SK-N-SH treated with all-trans-retinoic acid at 6 μM for 48 hours (cell line): ENCODE results near the gene GPER1.

Experiments
- ATAC-seq: fragments of 200-7000 bp; cut with Tn5 transposase; 3 replicates; pipeline ENCODE4 v1.9.1; 2020; ENCODE audit warnings: mild to moderate bottlenecking, moderate library complexity
- ARNTL ChIP-seq: fragments of 450-650 bp; formaldehyde crosslinking; IDR thresholded peaks from 2 replicates; pipeline ENCODE4 v1.5.0; 2020; ENCODE audit warnings: low read depth, mild to moderate bottlenecking, moderate library complexity, borderline replicate concordance
- BACH2 ChIP-seq: fragments of 250-450 bp; sonication (Bioruptor Pico); IDR thresholded peaks from 2 replicates; pipeline ENCODE4 v1.9.0; 2021; ENCODE audit warnings: mild to moderate bottlenecking, borderline replicate concordance
- CSDC2 ChIP-seq: fragments of 250-450 bp; sonication (Bioruptor Pico); IDR thresholded peaks from 2 replicates; pipeline ENCODE4 v1.5.0; 2020; ENCODE audit warnings: mild to moderate bottlenecking, moderate library complexity
- ESRRG ChIP-seq: fragments of 250-450 bp; sonication (Bioruptor Pico); IDR thresholded peaks from 2 replicates; pipeline ENCODE4 v1.6.1; 2021; ENCODE audit warnings: mild to moderate bottlenecking
- GLIS3 ChIP-seq: fragments of 250-450 bp; sonication (Bioruptor Pico); IDR thresholded peaks from 2 replicates; pipeline ENCODE4 v1.5.0; 2020; ENCODE audit warnings: mild to moderate bottlenecking, moderate library complexity
- ISL1 ChIP-seq: fragments of 250-450 bp; sonication (Bioruptor Pico); IDR thresholded peaks from 2 replicates; pipeline ENCODE4 v2.1.2; 2022; ENCODE audit warnings: mild to moderate bottlenecking, moderate library complexity
- OSR1 ChIP-seq: fragments of 250-450 bp; sonication (Bioruptor Pico); IDR thresholded peaks from 2 replicates; pipeline ENCODE4 v1.8.0; 2022; ENCODE audit warnings: moderate library complexity, mild to moderate bottlenecking, inconsistent platforms
- POU6F1 ChIP-seq: fragments of 250-450 bp; sonication (Bioruptor Pico); IDR thresholded peaks from 2 replicates; pipeline ENCODE4 v1.8.0; 2021; ENCODE audit warnings: low read depth, mild to moderate bottlenecking, moderate library complexity, borderline replicate concordance
- PPARA ChIP-seq: fragments of 250-450 bp; sonication (Bioruptor Pico); IDR thresholded peaks from 2 replicates; pipeline ENCODE4 v1.5.0; 2020; ENCODE audit warnings: mild to moderate bottlenecking, borderline replicate concordance
- RARB ChIP-seq: fragments of 250-450 bp; sonication (Bioruptor Pico); IDR thresholded peaks from 2 replicates; pipeline ENCODE4 v1.8.0; 2021; ENCODE audit warnings: mild to moderate bottlenecking, moderate library complexity
- SNAI2 ChIP-seq: fragments of 250-450 bp; sonication (Bioruptor Pico); IDR thresholded peaks from 2 replicates; pipeline ENCODE4 v1.5.0; 2020; ENCODE audit warnings: mild to moderate bottlenecking, moderate library complexity
- TCF4 ChIP-seq: fragments of 250-450 bp; sonication (Bioruptor Pico); IDR thresholded peaks from 2 replicates; pipeline ENCODE4 v1.8.0; 2021; ENCODE audit warnings: mild to moderate bottlenecking, moderate library complexity, borderline replicate concordance
- TOX ChIP-seq: fragments of 250-450 bp; sonication (Bioruptor Pico); IDR thresholded peaks from 2 replicates; pipeline ENCODE4 v1.8.0; 2021; ENCODE audit warnings: mild to moderate bottlenecking, moderate library complexity, borderline replicate concordance
- TSHZ2 ChIP-seq: fragments of 250-450 bp; sonication (Bioruptor Pico); IDR thresholded peaks from 2 replicates; pipeline ENCODE4 v1.5.0; 2020; ENCODE audit warnings: mild to moderate bottlenecking, moderate library complexity
- ZC3H10 ChIP-seq: fragments of 250-450 bp; sonication (Bioruptor Pico); IDR thresholded peaks from 2 replicates; pipeline ENCODE4 v1.5.1; 2021; ENCODE audit warnings: mild to moderate bottlenecking, moderate library complexity
- ZFP3 ChIP-seq: fragments of 250-450 bp; sonication (Bioruptor Pico); IDR thresholded peaks from 2 replicates; pipeline ENCODE4 v1.5.0; 2020; ENCODE audit warnings: mild to moderate bottlenecking, moderate library complexity
- ZFP30 ChIP-seq: fragments of 450-650 bp; formaldehyde crosslinking; IDR thresholded peaks from 2 replicates; pipeline ENCODE4 v1.5.0; 2022; ENCODE audit warnings: mild to moderate bottlenecking, moderate library complexity
- ZNF565 ChIP-seq: fragments of 450-650 bp; formaldehyde crosslinking; conservative IDR thresholded peaks from 2 replicates; pipeline ENCODE4 v1.5.0; 2020; ENCODE audit warnings: low read depth, mild to moderate bottlenecking, moderate library complexity
- ZNF70 ChIP-seq: fragments of 450-650 bp; formaldehyde crosslinking; IDR thresholded peaks from 2 replicates; pipeline ENCODE4 v1.5.0; 2020; ENCODE audit warnings: mild to moderate bottlenecking, moderate library complexity
- TF ChIP-seq, protein P1 (sequence below): fragments of 250-450 bp; sonication (Bioruptor Pico); IDR thresholded peaks from 2 replicates; pipeline ENCODE4 v1.5.1; 2021; ENCODE audit warnings: mild to moderate bottlenecking, moderate library complexity
- TF ChIP-seq, protein P2 (sequence below): fragments of 250-450 bp; sonication (Bioruptor Pico); IDR thresholded peaks from 2 replicates; pipeline ENCODE4 v1.5.1; 2020; ENCODE audit warnings: low read depth, mild to moderate bottlenecking, moderate library complexity

The GPER1 gene

DNA sequence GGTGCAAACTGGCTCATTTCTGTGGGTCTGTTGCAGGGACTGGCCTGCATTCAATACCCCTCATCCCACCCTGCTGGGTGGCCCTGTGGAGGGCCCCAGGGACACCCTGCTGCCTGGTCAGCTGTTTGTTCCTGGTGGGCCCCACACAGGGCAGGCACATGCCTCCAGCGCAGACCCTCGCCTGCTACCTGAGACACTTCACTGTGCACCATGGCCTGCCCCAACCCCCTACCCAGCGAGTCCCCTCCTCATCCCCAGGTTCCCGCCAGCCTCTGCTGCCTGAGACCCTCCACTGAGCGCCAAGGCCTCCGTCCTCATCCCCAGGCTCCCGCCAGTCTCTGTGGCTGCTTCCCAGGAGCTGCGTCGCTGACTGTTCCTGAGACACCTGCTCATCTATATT lies 26.7 kb upstream of the GPER1 start:
- ATAC-seq: no peak

GRCh38 chr7:1062296-1063294 lies 25.3 kb upstream of the GPER1 start:
- no peak for ATAC-seq
- no peak for TF ChIP-seq RARB (CRISPR knock-in tag)
- TF ChIP-seq ZFP30 (CRISPR knock-in tag): no peak
- no peak for TF ChIP-seq TOX (CRISPR knock-in tag)
- TF ChIP-seq TCF4 (CRISPR knock-in tag): no peak
- no peak for TF ChIP-seq ZNF565 (CRISPR knock-in tag)
- no peak for TF ChIP-seq BACH2 (CRISPR knock-in tag)
- TF ChIP-seq ESRRG (CRISPR knock-in tag): no peak
- no peak for TF ChIP-seq SNAI2
- no peak for TF ChIP-seq TSHZ2
- TF ChIP-seq ISL1 (CRISPR knock-in tag): no peak
- TF ChIP-seq CSDC2 (CRISPR knock-in tag): no peak
- TF ChIP-seq GLIS3 (CRISPR knock-in tag): no peak
- no peak for TF ChIP-seq PPARA (CRISPR knock-in tag)
- TF ChIP-seq, protein P1, sequence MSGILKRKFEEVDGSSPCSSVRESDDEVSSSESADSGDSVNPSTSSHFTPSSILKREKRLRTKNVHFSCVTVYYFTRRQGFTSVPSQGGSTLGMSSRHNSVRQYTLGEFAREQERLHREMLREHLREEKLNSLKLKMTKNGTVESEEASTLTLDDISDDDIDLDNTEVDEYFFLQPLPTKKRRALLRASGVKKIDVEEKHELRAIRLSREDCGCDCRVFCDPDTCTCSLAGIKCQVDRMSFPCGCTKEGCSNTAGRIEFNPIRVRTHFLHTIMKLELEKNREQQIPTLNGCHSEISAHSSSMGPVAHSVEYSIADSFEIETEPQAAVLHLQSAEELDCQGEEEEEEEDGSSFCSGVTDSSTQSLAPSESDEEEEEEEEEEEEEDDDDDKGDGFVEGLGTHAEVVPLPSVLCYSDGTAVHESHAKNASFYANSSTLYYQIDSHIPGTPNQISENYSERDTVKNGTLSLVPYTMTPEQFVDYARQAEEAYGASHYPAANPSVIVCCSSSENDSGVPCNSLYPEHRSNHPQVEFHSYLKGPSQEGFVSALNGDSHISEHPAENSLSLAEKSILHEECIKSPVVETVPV (CRISPR knock-in tag): no peak
- TF ChIP-seq ZC3H10 (CRISPR knock-in tag): no peak
- TF ChIP-seq, protein P2, sequence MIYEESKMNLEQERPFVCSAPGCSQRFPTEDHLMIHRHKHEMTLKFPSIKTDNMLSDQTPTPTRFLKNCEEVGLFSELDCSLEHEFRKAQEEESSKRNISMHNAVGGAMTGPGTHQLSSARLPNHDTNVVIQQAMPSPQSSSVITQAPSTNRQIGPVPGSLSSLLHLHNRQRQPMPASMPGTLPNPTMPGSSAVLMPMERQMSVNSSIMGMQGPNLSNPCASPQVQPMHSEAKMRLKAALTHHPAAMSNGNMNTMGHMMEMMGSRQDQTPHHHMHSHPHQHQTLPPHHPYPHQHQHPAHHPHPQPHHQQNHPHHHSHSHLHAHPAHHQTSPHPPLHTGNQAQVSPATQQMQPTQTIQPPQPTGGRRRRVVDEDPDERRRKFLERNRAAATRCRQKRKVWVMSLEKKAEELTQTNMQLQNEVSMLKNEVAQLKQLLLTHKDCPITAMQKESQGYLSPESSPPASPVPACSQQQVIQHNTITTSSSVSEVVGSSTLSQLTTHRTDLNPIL (CRISPR knock-in tag): no peak
- TF ChIP-seq POU6F1 (CRISPR knock-in tag): no peak
- no peak for TF ChIP-seq ZFP3 (CRISPR knock-in tag)
- TF ChIP-seq ZNF70: no peak
- TF ChIP-seq ARNTL (CRISPR knock-in tag): no peak

More for the DNA sequence above, 26.7 kb upstream of the GPER1 start:
- TF ChIP-seq OSR1 (CRISPR knock-in tag): no peak
- no peak for TF ChIP-seq ZNF70
- no peak for TF ChIP-seq SNAI2
- TF ChIP-seq TCF4 (CRISPR knock-in tag): no peak
- no peak for TF ChIP-seq ZC3H10 (CRISPR knock-in tag)
- TF ChIP-seq BACH2 (CRISPR knock-in tag): no peak

GRCh38 chr7:1063361-1063760 lies 24.6 kb upstream of the GPER1 start:
- TF ChIP-seq ISL1 (CRISPR knock-in tag) (no peak), ESRRG (CRISPR knock-in tag) (no peak), ZNF565 (CRISPR knock-in tag) (no peak), TOX (CRISPR knock-in tag) (no peak)

More at GRCh38 chr7:1063361-1063760, 24.6 kb upstream of the GPER1 start:
- ATAC-seq: no peak
